Sigmoid colon (tissue), 7 donors: Measurements from ENCODE around the gene CNPY3. TPM values are rescaled to one million over a fixed set of nuclear protein-coding genes. Genes with fewer than 3 reads are reported as not detected.

Experiments used
- DNase-seq: peaks from one replicate; pipeline ENCODE4 v3.0.0-alpha.2; 2019
- H3K27ac ChIP-seq, 4 donors: fragments of 200-600 bp; sonication (generic); one replicate each; pipeline ENCODE4 v1.5.1; 2016 to 2019; ENCODE audit warnings: mild to moderate bottlenecking in 1 of 4
- H3K27me3 ChIP-seq, 3 donors: fragments of 200-600 bp; sonication (generic); one replicate each; pipeline ENCODE4 v1.5.1; 2019; ENCODE audit warnings: mild to moderate bottlenecking in 1 of 3
- H3K36me3 ChIP-seq, 4 donors: fragments of 200-600 bp; sonication (generic); one replicate each; pipeline ENCODE4 v1.5.1; 2016 to 2019
- H3K4me1 ChIP-seq, 4 donors: fragments of 200-600 bp; sonication (generic); one replicate each; pipeline ENCODE4 v1.5.1; 2017 to 2019
- H3K4me3 ChIP-seq, 4 donors: fragments of 200-600 bp; sonication (generic); one replicate each; pipeline ENCODE4 v1.5.1; 2017 to 2019; ENCODE audit warnings: mild to moderate bottlenecking in 2 of 4, moderate library complexity in 1 of 4
- H3K9me3 ChIP-seq, 4 donors: fragments of 200-600 bp in 3 of 4; sonication (generic) in 3 of 4; one replicate each; pipeline versions ENCODE4 v1.5.1 to v1.6.1; 2013 to 2019
- EP300 ChIP-seq, 4 donors: sonication (generic); formaldehyde crosslinking; IDR thresholded peaks; one replicate each; pipeline ENCODE4 v1.6.1; 2017; ENCODE audit warnings: antibody characterized with exemption in 4 of 4
- POLR2A ChIP-seq, 2 donors: fragments of 450-650 bp; IDR thresholded peaks; one replicate each; pipeline ENCODE4 v1.6.1; 2016; ENCODE audit warnings: antibody characterized with exemption in 2 of 2, mild to moderate bottlenecking in 2 of 2, moderate library complexity in 2 of 2
- POLR2AphosphoS5 ChIP-seq, 4 donors: sonication (generic); formaldehyde crosslinking; IDR thresholded peaks; one replicate each; pipeline ENCODE4 v1.6.1; 2017; ENCODE audit warnings: antibody characterized with exemption in 4 of 4
- WGBS, 2 donors: extraction: QIAGEN DNeasy Blood & Tissue Kit; methylation state at CpG; one replicate each; pipeline ENCODE4 v1.1.7; 2013; 5-methylcytosine and 5-hydroxymethylcytosine counted together
- intact Hi-C: fragments of 100-400 bp; cut with DNase I; formaldehyde crosslinking; loops from one replicate; pipeline ENCODE4 v1.15.1; 2023
- polyA plus RNA-seq, 3 donors: library from polyadenylated mRNA; stranded (reverse); fragments of 200-250 nt; gene quantifications; one replicate each; pipeline ENCODE4 v1.2.3, GENCODE V29; 2013
- total RNA-seq, 4 donors: library from RNA; depleted of rRNA; stranded (reverse); fragments of >200 nt; gene quantifications; one replicate each; pipeline ENCODE4 v1.1.0, GENCODE V29; 2016
- TF ChIP-seq, protein P1 (sequence below), 4 experiments: fragments of 450-650 bp in 3 of 4; fragments of 200-600 bp in 1 of 4; IDR thresholded peaks; one replicate each; pipeline ENCODE4 v1.5.1; 2016 to 2019; ENCODE audit warnings: antibody characterized with exemption in 4 of 4, mild to moderate bottlenecking in 3 of 4, moderate library complexity in 2 of 4
- donor health status: healthy with polysubstance abuse.
- donor health status: Bipolar disorder and iron deficiency.
- donor health status: healthy.

Gene CNPY3
- total and polyA plus RNA-seq, 7 donors, result 11.8 to 37.5 (median 23.4) TPM

DNA sequence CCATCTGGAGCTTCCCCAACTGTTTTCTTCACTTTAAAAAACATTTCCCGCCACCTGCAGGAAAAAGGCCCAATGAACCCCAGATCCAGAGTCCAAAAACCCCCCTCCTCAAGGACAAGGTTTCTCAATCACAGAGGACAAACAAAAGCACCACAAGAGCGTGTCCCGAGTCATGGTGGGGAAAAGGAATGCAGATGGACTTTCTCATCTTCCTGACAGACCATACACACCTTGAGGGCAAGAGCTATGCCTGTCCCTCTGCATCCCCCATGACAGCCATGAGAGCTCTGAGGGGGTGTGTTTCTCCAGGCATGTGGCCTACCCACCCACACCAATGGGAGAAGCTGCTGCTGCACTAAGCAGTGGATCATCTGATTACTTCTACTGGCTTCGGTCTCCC, 40.7 kb downstream of the CNPY3 start:
- 95 to 97% methylated on average over 4 of the region's 4 CpGs for WGBS, 2 donors
- H3K27me3 ChIP-seq, result no peaks in the 10 kb centered on the region
- no peak overlapping the region for H3K4me3 ChIP-seq
- no peaks in the 10 kb centered on the region for H3K9me3 ChIP-seq
- no peak for DNase-seq
- intact Hi-C loops, result no loop called here
- no peak overlapping the region for H3K27ac ChIP-seq
- H3K36me3 ChIP-seq, result peaks cover 14 to 46% (median 19%) of the 10 kb centered on the region in 4 donors
- peaks cover 0 to 8% (median 4%) of the 10 kb centered on the region in 4 donors for H3K4me1 ChIP-seq
- TF ChIP-seq, protein P1, sequence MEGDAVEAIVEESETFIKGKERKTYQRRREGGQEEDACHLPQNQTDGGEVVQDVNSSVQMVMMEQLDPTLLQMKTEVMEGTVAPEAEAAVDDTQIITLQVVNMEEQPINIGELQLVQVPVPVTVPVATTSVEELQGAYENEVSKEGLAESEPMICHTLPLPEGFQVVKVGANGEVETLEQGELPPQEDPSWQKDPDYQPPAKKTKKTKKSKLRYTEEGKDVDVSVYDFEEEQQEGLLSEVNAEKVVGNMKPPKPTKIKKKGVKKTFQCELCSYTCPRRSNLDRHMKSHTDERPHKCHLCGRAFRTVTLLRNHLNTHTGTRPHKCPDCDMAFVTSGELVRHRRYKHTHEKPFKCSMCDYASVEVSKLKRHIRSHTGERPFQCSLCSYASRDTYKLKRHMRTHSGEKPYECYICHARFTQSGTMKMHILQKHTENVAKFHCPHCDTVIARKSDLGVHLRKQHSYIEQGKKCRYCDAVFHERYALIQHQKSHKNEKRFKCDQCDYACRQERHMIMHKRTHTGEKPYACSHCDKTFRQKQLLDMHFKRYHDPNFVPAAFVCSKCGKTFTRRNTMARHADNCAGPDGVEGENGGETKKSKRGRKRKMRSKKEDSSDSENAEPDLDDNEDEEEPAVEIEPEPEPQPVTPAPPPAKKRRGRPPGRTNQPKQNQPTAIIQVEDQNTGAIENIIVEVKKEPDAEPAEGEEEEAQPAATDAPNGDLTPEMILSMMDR (IDR thresholded peaks at IDR 0.05), result no peak
- TF ChIP-seq POLR2AphosphoS5 (IDR thresholded peaks at IDR 0.05), result no peak
- no peak for TF ChIP-seq POLR2A (IDR thresholded peaks at IDR 0.05)
- TF ChIP-seq EP300 (IDR thresholded peaks at IDR 0.05), result no peak

DNA sequence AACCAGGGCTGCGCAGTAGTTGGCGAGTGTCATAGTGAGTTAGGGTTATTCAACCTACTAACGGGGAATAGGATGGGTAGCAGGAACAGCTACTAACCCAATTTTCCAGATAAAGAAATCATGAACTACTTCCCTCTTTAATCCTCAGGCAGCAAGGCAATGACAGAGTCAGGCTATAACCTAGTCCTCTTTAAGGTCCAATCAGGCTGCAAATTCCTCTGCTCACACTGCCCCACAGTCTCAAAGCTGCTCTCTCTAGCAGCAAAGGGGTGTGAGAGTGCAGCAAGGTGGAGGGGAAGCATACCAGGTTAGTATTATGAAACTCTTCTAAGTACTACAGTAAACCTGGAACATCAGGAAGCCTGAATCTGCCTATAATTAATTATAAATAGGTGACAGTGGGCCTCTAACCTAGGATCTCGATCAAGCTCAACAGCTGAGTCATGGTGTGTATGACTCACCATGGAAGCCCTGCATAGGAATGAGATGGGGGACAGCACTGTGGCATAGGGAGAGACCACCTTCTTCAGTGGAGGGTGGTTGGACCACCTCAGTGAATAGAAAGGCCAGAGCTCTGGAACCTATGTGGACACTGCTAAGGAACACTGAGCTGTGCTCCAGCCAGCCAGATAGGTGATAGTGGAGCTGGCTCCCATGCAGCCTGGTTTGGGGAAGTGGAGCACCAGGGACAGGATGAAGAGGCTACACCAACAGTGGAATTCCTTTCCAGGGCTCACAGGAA, 41.8 kb downstream of the CNPY3 start:
- DNase-seq, result no peak
- intact Hi-C loops, result no loop called here
- no peak overlapping the region for H3K4me3 ChIP-seq
- H3K4me1 ChIP-seq, result peaks cover 0 to 8% (median 6%) of the 10 kb centered on the region in 4 donors
- H3K27me3 ChIP-seq, result no peaks in the 10 kb centered on the region
- H3K9me3 ChIP-seq, result no peaks in the 10 kb centered on the region
- TF ChIP-seq POLR2A (IDR thresholded peaks at IDR 0.05), result no peak
- TF ChIP-seq POLR2AphosphoS5 (IDR thresholded peaks at IDR 0.05), result no peak
- TF ChIP-seq, protein P1 (IDR thresholded peaks at IDR 0.05), result no peak
- no peak for TF ChIP-seq EP300 (IDR thresholded peaks at IDR 0.05)
- H3K36me3 ChIP-seq, result peaks cover 9 to 35% (median 10%) of the 10 kb centered on the region in 4 donors
- 74 to 81% methylated on average over 4 of the region's 4 CpGs for WGBS, 2 donors
- no peak overlapping the region for H3K27ac ChIP-seq

GRCh38 chr6:42971746-42972327, 42.6 kb downstream of the CNPY3 start:
- TF ChIP-seq, protein P1 (IDR thresholded peaks at IDR 0.05), result no peak
- TF ChIP-seq POLR2AphosphoS5 (IDR thresholded peaks at IDR 0.05) (no peak), POLR2A (IDR thresholded peaks at IDR 0.05) (no peak), EP300 (IDR thresholded peaks at IDR 0.05) (no peak)
- Histone ChIP-seq H3K27me3 (no peaks in the 10 kb centered on the region), H3K4me3 (no peak overlapping the region), H3K4me1 (peaks cover 0 to 12% (median 10%) of the 10 kb centered on the region in 4 donors), H3K36me3 (peaks cover 5 to 27% (median 8%) of the 10 kb centered on the region in 4 donors), H3K9me3 (no peaks in the 10 kb centered on the region), H3K27ac (no peak overlapping the region)
- DNase-seq, result no peak
- WGBS, 2 donors, result 87 to 88% methylated on average over 3 of the region's 3 CpGs
- intact Hi-C loops, result no loop called here

DNA sequence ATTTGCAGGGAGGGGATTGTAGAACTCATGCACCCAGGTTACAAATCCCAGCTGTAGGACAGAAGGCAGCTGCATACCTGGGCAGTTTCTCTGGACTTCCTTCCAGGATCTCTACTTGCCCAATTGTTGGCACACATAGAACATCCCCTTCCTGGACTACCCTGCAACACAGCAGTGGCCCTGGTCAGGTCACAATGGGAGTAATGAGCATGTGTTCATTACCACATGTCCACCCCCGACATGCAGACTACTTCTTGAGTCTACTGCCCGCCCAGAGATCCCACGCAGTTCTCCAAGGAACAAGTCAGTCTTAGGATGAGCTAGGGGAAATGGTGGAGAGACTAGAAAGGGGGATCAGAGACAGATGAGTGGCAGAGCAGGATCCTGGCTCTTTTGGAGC, 44.6 kb downstream of the CNPY3 start:
- Histone ChIP-seq H3K4me1 (peaks cover 0 to 27% (median 24%) of the 10 kb centered on the region in 4 donors), H3K27ac (no peak overlapping the region), H3K9me3 (no peaks in the 10 kb centered on the region), H3K4me3 (no peak overlapping the region), H3K27me3 (no peaks in the 10 kb centered on the region), H3K36me3 (peaks cover 0 to 9% (median 4%) of the 10 kb centered on the region in 4 donors)
- intact Hi-C loops, result no loop called here
- DNase-seq, result no peak
- 93 to 95% methylated on average over 3 of the region's 3 CpGs for WGBS, 2 donors
- TF ChIP-seq POLR2AphosphoS5 (IDR thresholded peaks at IDR 0.05) (no peak), POLR2A (IDR thresholded peaks at IDR 0.05) (no peak), EP300 (IDR thresholded peaks at IDR 0.05) (no peak)
- TF ChIP-seq, protein P1 (IDR thresholded peaks at IDR 0.05), result no peak
